Measurements from ENCODE around the gene GIT1.

Gene GIT1

DNA sequence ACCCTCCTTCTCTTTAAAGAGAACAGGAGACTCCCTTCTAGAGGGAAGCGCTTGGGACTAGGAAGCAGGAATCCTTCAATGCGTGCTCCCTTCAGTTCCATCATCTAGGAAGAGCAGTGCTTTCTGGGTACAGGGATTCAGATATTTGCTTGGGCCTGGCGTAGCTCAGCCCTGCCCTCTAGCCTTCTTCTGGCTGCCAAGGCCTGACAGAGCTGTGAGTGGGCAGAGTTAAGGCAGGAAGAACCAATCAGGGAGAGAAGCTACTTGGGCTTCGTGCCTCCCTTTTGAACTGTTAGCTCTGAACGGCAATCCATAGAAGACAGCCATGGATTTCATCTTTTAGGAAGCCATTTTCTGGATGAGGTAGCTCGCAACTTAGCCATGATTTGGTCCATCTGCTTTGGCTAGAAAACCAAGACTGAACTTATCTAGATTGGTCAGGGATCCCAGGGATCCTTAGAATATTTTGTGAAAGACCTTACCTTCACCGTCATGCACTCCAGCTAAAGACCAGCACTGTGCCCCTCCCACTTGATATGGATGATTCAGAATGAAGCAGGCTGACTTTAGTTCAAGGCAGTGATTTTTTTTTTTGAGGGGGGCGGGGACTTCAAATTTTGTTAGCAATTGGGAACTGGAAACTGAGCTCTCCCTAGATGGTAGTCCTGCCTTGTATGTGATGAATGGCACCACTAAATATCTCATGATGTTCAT, 35.7 kb upstream of the GIT1 start:
- TF ChIP-seq, protein P1, sequence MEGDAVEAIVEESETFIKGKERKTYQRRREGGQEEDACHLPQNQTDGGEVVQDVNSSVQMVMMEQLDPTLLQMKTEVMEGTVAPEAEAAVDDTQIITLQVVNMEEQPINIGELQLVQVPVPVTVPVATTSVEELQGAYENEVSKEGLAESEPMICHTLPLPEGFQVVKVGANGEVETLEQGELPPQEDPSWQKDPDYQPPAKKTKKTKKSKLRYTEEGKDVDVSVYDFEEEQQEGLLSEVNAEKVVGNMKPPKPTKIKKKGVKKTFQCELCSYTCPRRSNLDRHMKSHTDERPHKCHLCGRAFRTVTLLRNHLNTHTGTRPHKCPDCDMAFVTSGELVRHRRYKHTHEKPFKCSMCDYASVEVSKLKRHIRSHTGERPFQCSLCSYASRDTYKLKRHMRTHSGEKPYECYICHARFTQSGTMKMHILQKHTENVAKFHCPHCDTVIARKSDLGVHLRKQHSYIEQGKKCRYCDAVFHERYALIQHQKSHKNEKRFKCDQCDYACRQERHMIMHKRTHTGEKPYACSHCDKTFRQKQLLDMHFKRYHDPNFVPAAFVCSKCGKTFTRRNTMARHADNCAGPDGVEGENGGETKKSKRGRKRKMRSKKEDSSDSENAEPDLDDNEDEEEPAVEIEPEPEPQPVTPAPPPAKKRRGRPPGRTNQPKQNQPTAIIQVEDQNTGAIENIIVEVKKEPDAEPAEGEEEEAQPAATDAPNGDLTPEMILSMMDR (conservative IDR thresholded peaks at IDR 0.05; ENCODE audit: low read depth, low read length), result no peak
- DNase-seq (ENCODE audit: low read depth), result no peak
- H3K4me3 ChIP-seq (ENCODE audit: low read length), result no peak overlapping the region

DNA sequence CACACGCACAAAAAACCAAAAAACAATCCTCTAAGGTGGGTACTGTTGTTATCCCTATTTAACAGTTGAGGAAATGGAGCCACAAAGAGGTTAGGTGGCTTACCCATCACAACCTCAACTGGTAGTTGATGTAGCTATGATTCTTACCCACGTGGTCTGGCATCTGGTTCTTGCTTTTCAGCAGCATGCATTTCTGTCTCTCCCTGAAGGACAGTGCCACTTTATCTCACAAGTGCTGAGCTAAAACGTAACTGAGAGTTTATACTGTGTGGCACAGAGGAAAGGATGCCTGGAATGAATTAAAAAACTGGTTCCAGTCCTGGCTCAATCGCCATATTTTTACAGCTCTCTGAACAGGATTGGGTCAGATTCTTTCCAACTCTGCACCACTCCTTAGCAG, 35.1 kb upstream of the GIT1 start:
- TF ChIP-seq, protein P1 (conservative IDR thresholded peaks at IDR 0.05; ENCODE audit: low read depth, low read length), result no peak
- no peak overlapping the region for H3K4me3 ChIP-seq (ENCODE audit: low read length)
- DNase-seq (ENCODE audit: low read depth), result no peak

DNA sequence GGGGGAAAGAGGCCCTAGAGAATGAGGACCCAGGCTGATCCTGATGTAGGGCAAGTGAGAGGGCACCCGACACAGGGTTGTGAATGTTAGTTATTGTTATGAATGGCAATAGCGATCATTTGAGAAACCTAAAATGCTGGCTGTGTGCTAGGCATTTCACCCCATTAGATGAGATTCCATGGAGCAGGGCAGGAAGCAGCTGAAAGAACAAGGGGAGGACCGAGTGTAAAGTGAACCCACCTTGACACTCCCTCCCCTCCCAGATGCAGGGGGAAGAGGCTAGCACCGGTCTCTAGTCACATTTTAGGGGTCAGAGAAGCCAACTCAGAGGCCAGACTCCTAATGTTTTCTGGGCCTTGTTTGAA, 33.8 kb upstream of the GIT1 start:
- no peak for DNase-seq (ENCODE audit: low read depth)
- H3K4me3 ChIP-seq (ENCODE audit: low read length), result peak overlapping the region; percentile 68
- TF ChIP-seq, protein P1 (conservative IDR thresholded peaks at IDR 0.05; ENCODE audit: low read depth, low read length), result no peak

DNA sequence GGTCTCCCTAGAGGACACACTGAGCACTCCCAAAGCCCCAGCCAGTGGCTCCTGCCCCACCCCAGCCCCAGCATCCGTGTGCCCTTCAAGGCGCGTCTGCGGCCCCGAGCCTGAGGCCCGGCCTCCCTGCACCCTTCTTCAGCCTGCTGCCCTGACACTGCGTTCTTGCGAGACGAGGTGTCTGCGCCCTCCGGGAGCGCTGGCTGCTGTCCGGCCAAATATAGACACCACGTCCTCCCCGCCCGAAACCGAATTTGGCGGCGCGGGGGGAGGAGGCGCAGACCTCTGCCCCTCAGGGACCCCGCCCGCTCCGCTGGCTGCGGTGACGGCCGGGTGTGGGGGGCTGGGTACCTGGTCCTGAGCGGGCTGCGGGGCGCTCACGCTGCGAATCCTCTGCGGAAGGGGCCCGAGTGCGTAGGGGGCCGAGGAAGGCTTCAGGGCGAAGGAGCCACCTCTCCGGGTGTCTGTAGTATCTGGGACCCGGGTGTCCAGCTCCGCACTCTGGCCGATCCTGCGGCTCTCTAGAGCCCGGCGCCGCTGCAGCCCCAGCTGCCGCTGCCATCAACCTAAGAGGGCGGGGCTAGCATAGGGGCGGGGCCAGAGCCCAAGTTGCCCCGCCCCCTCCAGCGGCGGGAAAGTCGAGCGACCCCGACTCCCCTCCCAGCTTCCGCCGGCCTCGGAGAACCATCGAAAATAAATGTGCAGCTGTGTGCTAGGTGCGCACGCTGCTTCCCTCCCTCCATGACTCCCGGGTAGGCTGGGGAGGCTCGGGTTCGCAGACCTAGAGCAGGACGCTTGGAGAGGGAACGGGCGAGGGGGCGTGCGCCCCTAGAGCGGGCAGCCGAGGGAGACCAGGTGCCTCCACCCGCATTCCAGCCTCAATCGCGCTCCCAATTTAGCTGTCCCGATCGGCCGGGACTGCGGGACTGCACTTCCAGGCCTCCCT, 33.2 kb upstream of the GIT1 start, which contains the start of gene CORO6:
Gene CORO6 (minus strand): TSS at position 576 of the 946 bp plus-strand sequence. CDS start 1,491 bp downstream, outside the sequence.
- DNase-seq (ENCODE audit: low read depth), result no peak
- TF ChIP-seq, protein P1 (conservative IDR thresholded peaks at IDR 0.05; ENCODE audit: low read depth, low read length), result no peak
- H3K4me3 ChIP-seq (ENCODE audit: low read length), result peak within 1 kb of the TSS; percentile 68

DNA sequence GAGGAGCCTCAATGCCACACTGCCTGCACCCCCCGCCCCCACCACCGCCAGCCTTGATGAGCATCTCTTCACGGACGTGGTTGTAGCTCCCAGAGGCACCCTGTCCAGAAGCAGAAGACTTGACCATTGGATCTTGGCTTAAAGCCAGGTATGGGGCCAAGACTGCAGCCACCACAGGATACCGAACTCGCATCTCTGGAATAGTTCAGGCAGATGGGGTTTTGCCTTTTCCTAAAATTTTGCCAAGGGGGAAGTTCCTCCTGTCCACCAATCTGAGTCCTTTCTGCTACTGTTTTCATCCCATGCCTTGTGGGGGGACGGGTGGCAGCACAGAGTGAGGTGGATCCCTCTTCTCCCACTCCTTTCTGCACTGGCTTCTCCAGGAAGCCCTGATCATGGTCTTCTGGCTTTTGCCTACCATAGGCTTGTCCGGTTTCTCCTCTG, 32.3 kb upstream of the GIT1 start:
- TF ChIP-seq, protein P1 (conservative IDR thresholded peaks at IDR 0.05; ENCODE audit: low read depth, low read length), result no peak
- DNase-seq (ENCODE audit: low read depth), result no peak
- peak overlapping the region; percentile 68 for H3K4me3 ChIP-seq (ENCODE audit: low read length)

DNA sequence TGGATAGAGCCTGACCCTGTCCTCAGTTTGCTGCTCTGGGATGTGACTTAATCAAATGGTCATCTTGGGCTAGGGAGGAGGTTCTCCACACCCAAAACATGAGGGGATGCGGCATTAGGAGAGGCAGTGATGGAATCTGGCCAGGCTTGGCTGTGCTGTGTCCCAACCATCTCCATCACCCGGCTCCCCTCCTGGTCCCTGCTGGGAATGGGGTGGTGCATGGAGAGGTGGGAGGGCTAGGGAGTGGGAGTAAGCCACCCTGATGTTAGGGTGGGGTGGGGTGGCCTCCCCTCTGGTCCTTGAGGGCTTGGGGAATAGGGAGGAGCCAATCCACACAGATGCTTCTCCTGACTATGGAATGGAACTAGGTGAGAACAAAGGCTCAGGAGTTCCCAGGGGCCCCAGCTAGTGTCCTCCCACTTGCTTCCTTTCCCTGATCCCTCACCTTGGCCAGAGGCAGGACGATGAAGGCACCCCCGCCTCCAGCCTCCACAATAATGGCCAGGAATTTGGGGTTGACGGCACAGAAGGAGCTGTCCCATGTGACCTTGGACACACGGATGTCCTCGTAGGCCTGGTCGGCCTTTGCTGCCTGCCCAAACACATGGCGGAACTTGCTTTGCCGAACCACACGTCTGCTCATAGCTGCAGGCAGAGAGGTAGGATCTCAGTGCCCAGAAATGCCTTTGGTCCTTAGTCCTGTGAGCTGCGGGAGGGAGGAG, 31.5 kb upstream of the GIT1 start:
- DNase-seq (ENCODE audit: low read depth), result no peak
- TF ChIP-seq, protein P1 (conservative IDR thresholded peaks at IDR 0.05; ENCODE audit: low read depth, low read length), result no peak
- no peak overlapping the region for H3K4me3 ChIP-seq (ENCODE audit: low read length)

Data from retinal pigment epithelial cell (primary cell).